ENCODE results near the gene NLGN4X.

Gene NLGN4X

GRCh38 chrX:5852941-5853340, 375.7 kb downstream of the NLGN4X start:
- no peak for DNase-seq

- DNase-seq: no peak
These were observed 386.1 kb downstream of the NLGN4X start for GRCh38 chrX:5842601-5843000.

Data from fibroblast of skin of back (primary cell).